GM18868 (cell line): Measurements from ENCODE around the gene SIGLECL1.

Source experiments
- ATAC-seq: cut with Tn5 transposase; IDR thresholded peaks from one replicate; pipeline ENCODE4 v1.9.1; 2021; ENCODE audit warnings: mild to moderate bottlenecking, moderate library complexity; ENCODE audit not compliant: unreplicated experiment

The SIGLECL1 gene

DNA sequence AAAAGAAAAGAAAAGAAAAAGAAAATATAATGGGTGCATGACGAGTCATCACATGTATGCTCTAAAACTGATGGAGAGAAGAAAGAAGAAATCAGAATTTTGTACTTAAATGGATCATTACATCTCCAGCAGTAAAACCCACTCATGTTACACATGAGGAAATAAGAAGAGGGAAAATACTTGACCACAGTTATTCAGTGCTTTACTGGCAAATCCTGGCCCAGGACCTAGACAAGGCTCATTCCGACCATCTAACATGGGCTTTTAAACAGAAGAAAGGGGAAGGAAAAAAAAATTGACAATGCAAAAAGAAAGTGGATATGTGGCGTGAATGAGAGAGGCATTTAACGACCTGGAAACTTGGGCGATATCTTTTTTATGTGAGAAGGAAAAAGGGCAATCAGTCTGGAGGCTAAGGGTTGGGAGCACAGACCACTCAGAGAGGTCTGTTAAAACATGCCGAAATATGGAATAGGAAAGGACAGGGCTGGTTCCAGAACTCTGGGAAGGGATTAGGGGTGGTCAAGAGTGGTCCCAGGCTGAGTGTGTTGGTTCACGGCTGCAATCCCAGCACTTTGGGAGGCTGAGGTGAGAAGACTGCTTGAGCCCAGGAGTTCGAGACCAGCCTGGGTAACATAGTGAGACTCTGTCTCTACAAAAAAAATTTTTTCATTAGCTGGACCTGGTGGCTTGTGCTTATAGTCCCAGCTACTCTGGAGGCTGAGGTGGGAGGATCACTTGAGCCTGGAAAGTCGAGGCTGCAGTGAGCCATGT, 1.6 kb downstream of the SIGLECL1 start:
- ATAC-seq, result no peak

DNA sequence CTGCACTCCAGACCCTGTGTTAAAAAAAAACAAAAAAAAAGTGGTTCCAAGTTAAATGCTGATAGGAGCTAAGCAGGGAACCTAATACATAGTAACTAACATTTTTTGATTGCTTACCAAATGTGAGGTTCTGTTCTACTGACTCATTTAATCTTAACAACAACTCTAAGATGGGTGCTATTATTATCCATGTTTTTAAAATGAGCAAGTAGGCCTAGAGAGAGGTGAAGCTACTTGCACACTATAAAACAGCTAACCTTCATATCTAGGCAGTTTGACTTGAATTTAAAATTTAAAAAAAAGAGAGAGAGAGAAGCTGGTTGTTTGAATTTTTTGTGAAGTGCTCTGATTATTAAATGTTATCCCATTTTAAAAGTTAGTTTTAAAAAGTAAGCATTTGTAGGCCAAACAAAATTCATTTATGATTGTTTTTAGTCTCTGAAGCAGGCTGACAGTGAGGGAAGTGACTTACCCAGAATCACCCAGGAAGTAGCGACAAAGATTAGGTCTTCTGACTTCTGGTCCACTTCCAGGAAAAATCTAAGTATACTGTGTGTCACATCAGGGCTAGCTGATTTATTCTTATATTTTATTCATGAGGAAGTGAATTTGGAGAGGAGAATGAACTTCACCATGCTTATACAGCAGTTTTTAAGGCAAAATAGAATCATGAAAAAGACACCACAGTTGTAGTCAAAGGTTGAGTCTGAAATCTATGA, 2.4 kb downstream of the SIGLECL1 start:
- ATAC-seq, result no peak

GRCh38 chr19:51256155-51256625, 5.3 kb downstream of the SIGLECL1 start:
- no peak for ATAC-seq

DNA sequence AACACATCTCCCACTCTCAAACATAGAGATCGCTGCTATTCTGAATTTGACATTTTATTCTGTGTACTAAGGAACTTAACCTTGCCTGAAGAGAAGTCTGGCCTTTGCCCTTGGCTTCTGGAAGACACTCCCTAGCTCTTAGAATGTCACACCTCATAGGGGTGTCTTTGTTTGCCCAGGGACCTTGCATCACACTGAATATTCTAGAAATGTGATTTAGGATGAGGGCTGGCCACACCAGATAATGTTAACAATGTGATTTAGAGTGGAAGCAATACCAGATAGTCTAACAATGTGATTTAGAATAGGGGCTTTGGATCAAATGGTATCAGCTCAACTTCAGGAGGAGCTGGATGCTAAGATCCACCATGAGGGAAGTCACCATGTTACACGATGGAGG, 6.6 kb downstream of the SIGLECL1 start:
- no peak for ATAC-seq

GRCh38 chr19:51258165-51259160, 7.6 kb downstream of the SIGLECL1 start:
- no peak for ATAC-seq

GRCh38 chr19:51259348-51260245, 8.7 kb downstream of the SIGLECL1 start:
- no peak for ATAC-seq

- no peak for ATAC-seq
Measured at GRCh38 chr19:51263808-51264207, 12.9 kb downstream of the SIGLECL1 start.

DNA sequence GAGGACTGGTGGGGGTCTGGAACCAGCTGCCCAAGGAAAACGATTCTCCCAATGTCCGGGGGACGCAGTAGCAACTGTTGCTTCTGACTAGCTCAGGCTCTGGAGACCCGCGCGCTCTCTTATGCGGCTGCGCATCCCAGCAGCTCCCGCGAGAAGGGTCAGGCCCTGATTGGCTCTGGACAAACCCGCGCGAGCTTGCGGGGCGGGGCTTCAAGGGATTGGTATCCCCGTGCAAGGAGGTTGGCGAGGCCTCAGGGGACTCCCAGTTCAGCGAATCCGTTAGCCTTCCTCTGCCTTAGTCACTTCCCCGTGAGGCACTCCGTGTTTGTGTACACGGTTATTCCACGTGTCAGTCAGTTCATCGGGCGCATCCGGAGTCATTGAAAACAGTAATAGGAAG, 20.2 kb downstream of the SIGLECL1 start:
- ATAC-seq, result no peak

DNA sequence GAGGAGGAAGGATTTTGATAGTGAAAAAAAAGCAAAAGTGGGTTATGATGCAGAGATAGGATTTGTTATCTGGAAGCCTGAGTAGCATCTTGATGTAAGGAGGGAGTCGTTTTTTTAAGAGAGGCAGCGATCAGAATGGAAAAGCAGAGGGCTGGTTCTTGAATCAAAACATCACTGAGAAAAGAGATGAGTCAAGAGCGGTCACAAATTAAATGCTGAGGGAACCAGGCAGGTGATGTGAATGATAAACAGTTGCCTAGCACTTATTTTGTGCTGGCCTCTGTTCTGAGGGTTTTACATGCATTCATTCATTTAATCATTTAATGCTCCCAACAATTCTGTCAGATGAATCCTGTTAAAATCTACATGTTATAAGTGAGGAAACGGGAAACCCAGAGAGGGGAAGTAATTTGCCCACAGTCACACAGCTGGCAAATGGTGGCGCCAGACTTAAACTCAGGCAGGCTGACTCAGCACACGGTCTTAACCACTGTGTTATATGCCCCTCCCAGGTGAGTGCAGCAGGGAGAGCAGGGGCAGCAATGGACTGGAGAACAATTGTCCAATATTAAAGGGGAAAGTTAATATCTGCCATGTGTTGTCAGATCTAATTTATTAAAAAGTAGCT, 21.4 kb downstream of the SIGLECL1 start:
- ATAC-seq, result no peak

GRCh38 chr19:51274049-51274770, 23.3 kb downstream of the SIGLECL1 start:
- ATAC-seq, result no peak

DNA sequence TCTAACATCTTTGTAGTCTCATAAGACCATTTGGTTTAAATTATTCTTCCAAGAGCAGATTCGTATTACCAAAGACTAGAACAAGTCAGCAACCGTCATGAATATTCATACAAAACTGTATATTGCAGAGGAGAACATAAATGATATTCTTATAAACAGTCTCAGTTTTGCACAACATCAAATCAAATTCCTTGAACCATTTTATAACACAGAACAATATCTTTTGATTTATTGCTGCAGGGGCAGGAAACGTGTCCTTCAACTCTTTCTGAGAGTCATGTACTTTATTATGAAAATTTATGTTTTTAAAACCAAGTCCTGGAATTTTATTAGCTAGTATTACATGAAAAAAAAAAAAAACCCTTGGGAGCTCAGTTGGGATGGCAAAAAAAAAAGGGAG, 26.2 kb downstream of the SIGLECL1 start:
- ATAC-seq, result no peak

DNA sequence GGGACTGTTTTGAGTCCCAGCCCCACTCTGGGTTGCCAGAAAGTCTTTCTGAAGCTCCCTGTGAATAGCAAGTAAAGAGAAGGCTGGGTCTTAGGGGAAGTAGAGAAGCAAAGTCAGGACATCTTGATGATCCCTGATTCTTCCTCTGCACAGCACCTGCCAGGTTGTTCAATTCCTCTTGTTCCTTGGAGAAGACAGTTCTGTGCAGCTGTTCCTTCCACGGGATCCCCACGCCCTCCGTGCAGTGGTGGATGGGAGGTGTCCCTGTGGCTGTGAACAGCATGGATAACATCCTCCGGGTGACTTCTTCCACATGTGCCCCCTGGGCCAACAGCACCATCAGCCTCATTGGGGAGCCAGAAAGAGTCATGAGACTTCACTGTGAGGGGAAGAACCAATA, 31.5 kb downstream of the SIGLECL1 start:
- ATAC-seq, result no peak

GRCh38 chr19:51285682-51286081, 34.8 kb downstream of the SIGLECL1 start:
- no peak for ATAC-seq

DNA sequence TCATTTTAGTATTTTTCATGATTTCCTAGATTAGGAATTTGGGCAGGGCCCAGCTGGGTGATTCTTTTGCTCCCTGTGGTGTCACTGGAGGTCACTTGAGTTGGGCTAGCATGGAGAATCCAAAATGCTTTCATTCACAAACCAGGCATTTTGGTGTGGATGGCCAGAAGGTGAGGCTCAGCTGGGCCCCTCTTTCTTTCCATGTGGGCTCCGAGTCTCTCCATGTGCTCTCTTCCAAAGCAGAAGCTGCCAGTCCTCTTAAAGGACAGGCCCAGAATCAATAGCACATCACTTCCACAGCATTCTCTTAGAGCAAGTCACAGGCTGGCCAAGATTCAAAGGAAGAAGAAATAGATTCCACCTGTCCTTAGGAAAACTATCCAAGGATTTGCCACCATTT, 38.8 kb downstream of the SIGLECL1 start:
- no peak for ATAC-seq

GRCh38 chr19:51292971-51293370, 42.1 kb downstream of the SIGLECL1 start:
- no peak for ATAC-seq

GRCh38 chr19:51293571-51294210, 42.8 kb downstream of the SIGLECL1 start:
- ATAC-seq, result no peak

- no peak for ATAC-seq
Measured at GRCh38 chr19:51294211-51294976, 43.5 kb downstream of the SIGLECL1 start.

- no peak for ATAC-seq
Measured at GRCh38 chr19:51294977-51295375, 44.1 kb downstream of the SIGLECL1 start.
